Liver (tissue), 9 donors: ENCODE measurements around the gene DHRS3. TPM values are rescaled to one million over a fixed set of nuclear protein-coding genes. Genes with fewer than 3 reads are reported as not detected.

Source experiments
- DNase-seq: peaks from one replicate; pipeline ENCODE4 v3.0.0-alpha.2; 2017; ENCODE audit warnings: low spot score
- H3K27ac ChIP-seq, 2 donors: one replicate each; pipeline ENCODE4 v1.7.0; 2013; ENCODE audit warnings: inconsistent platforms in 2 of 2, low read length in 2 of 2, control low read depth in 1 of 2, low read depth in 1 of 2, mild to moderate bottlenecking in 1 of 2
- H3K27me3 ChIP-seq, 4 donors: one replicate each; pipeline versions ENCODE4 v1.6.1 to v1.7.0; 2013; ENCODE audit warnings: low read length in 3 of 4, inconsistent platforms in 1 of 4, mild to moderate bottlenecking in 1 of 4, moderate library complexity in 1 of 4; ENCODE audit not compliant: control insufficient read depth in 4 of 4, insufficient read depth in 4 of 4
- H3K36me3 ChIP-seq, 4 donors: one replicate each; pipeline versions ENCODE4 v1.6.1 to v1.7.0; 2013; ENCODE audit warnings: low read length in 3 of 4, mild to moderate bottlenecking in 3 of 4, low read depth in 1 of 4, moderate library complexity in 1 of 4; ENCODE audit not compliant: control insufficient read depth in 4 of 4, insufficient read depth in 3 of 4
- H3K4me1 ChIP-seq, 4 donors: one replicate each; pipeline versions ENCODE4 v1.6.1 to v1.7.0; 2013; ENCODE audit warnings: low read length in 3 of 4, mild to moderate bottlenecking in 3 of 4, moderate library complexity in 1 of 4; ENCODE audit not compliant: control insufficient read depth in 4 of 4, insufficient read depth in 4 of 4
- H3K4me3 ChIP-seq, 3 donors: one replicate each; pipeline versions ENCODE4 v1.6.1 to v1.7.0; 2013; ENCODE audit warnings: low read length in 3 of 3, control low read depth in 1 of 3, low read depth in 1 of 3, mild to moderate bottlenecking in 1 of 3
- H3K9ac ChIP-seq, 2 donors: one replicate each; pipeline ENCODE4 v1.7.0; 2013; ENCODE audit warnings: low read length in 2 of 2, mild to moderate bottlenecking in 2 of 2, moderate library complexity in 2 of 2, control low read depth in 1 of 2, low read depth in 1 of 2
- H3K9me3 ChIP-seq, 4 donors: one replicate each; pipeline versions ENCODE4 v1.6.1 to v1.7.0; 2013; ENCODE audit warnings: low read length in 3 of 4; ENCODE audit not compliant: control insufficient read depth in 4 of 4
- EGR1 ChIP-seq, 2 donors: IDR thresholded peaks; 2 replicates each; pipeline ENCODE4 v1.6.1; 2016 to 2018; ENCODE audit warnings: antibody characterized with exemption in 2 of 2, low read depth in 2 of 2
- HNF4A ChIP-seq, 2 donors: conservative IDR thresholded peaks; 2 replicates each; pipeline ENCODE4 v1.6.1; 2016; ENCODE audit warnings: antibody characterized with exemption in 2 of 2, mild to moderate bottlenecking in 2 of 2
- HNF4G ChIP-seq: IDR thresholded peaks from 2 replicates; pipeline ENCODE4 v1.6.1; 2016; ENCODE audit warnings: antibody characterized with exemption
- JUND ChIP-seq, 2 donors: IDR thresholded peaks; 2 replicates each; pipeline ENCODE4 v1.6.1; 2016; ENCODE audit warnings: antibody characterized with exemption in 2 of 2
- MAX ChIP-seq: IDR thresholded peaks from 2 replicates; pipeline ENCODE4 v1.6.1; 2016; ENCODE audit warnings: antibody characterized with exemption
- NR2F2 ChIP-seq: IDR thresholded peaks from 2 replicates; pipeline ENCODE4 v1.6.1; 2016; ENCODE audit warnings: antibody characterized with exemption
- RAD21 ChIP-seq, 2 donors: IDR thresholded peaks; 2 replicates each; pipeline ENCODE4 v1.6.1; 2016; ENCODE audit warnings: antibody characterized with exemption in 2 of 2, mild to moderate bottlenecking in 2 of 2
- RXRA ChIP-seq, 2 donors: IDR thresholded peaks; 2 replicates each; pipeline ENCODE4 v1.6.1; 2017 to 2018; ENCODE audit warnings: antibody characterized with exemption in 2 of 2, mild to moderate bottlenecking in 1 of 2
- SP1 ChIP-seq: IDR thresholded peaks from 2 replicates; pipeline ENCODE4 v1.6.1; 2018; ENCODE audit warnings: antibody characterized with exemption, mild to moderate bottlenecking
- TAF1 ChIP-seq: conservative IDR thresholded peaks from 2 replicates; pipeline ENCODE4 v1.6.1; 2016; ENCODE audit warnings: antibody characterized with exemption, mild to moderate bottlenecking
- YY1 ChIP-seq: IDR thresholded peaks from 2 replicates; pipeline ENCODE4 v1.6.1; 2016; ENCODE audit warnings: antibody characterized with exemption, mild to moderate bottlenecking
- WGBS: extraction: QIAGEN DNeasy Blood & Tissue Kit; methylation state at CpG from one replicate; pipeline ENCODE4 v1.1.7; 2013; 5-methylcytosine and 5-hydroxymethylcytosine counted together
- polyA plus RNA-seq, 2 donors: library from polyadenylated mRNA; stranded (reverse) in 1 of 2; unstranded in 1 of 2; fragments of 200-250 nt in 1 of 2; fragments of >200 nt in 1 of 2; fragmentation: Nextera tagmentation in 1 of 2; extraction: Ambion mirVana in 1 of 2; gene quantifications; one replicate each; pipeline versions ENCODE4 v1.2.1 to v1.2.3, GENCODE V29; 2013 to 2015
- total RNA-seq, 2 donors: library from RNA; depleted of rRNA; stranded (reverse); fragments of >200 nt; gene quantifications; one replicate each; pipeline ENCODE4 v1.2.3, GENCODE V29; 2014
- donor health status: healthy.
- donor health status: healthy.
- donor health status: healthy.
- donor health status: healthy.
- donor health status: healthy.

The DHRS3 gene
- total and polyA plus RNA-seq, 4 donors: 62.6 to 185 (median 158) TPM

- no peak for DNase-seq
- Histone ChIP-seq H3K4me1 (peaks cover 9 to 22% (median 13%) of the 10 kb centered on the region in 4 donors), H3K27me3 (no peaks in the 10 kb centered on the region), H3K4me3 (no peak overlapping the region), H3K9me3 (no peaks in the 10 kb centered on the region), H3K9ac (no peak overlapping the region), H3K36me3 (peaks cover 0 to 2% (median 0%) of the 10 kb centered on the region in 4 donors), H3K27ac (no peak overlapping the region)
- 94% methylated on average over 3 of the region's 3 CpGs for WGBS
- TF ChIP-seq JUND (IDR thresholded peaks at IDR 0.05): no peak
- TF ChIP-seq RXRA (IDR thresholded peaks at IDR 0.05): no peak
- no peak for TF ChIP-seq YY1
- TF ChIP-seq HNF4A (conservative IDR thresholded peaks at IDR 0.05): peak in 1 of 2 donors; percentile 11
These were observed 80.0 kb downstream of the DHRS3 start for GRCh38 chr1:12537906-12538461.

GRCh38 chr1:12537294-12537693 lies 80.7 kb downstream of the DHRS3 start:
- Histone ChIP-seq H3K4me3 (no peak overlapping the region), H3K4me1 (peaks cover 10 to 22% (median 14%) of the 10 kb centered on the region in 4 donors), H3K9me3 (no peaks in the 10 kb centered on the region), H3K27me3 (no peaks in the 10 kb centered on the region), H3K36me3 (peaks cover 0 to 2% (median 0%) of the 10 kb centered on the region in 4 donors), H3K27ac (no peak overlapping the region), H3K9ac (no peak overlapping the region)
- WGBS: 96% methylated on average over 4 of the region's 4 CpGs
- TF ChIP-seq HNF4G (no peak), MAX (no peak)
- no peak for DNase-seq

- TF ChIP-seq HNF4A (conservative IDR thresholded peaks at IDR 0.05): no peak
- TF ChIP-seq RAD21 (IDR thresholded peaks at IDR 0.05): no peak
- no peak for TF ChIP-seq NR2F2
- no peak for TF ChIP-seq EGR1 (IDR thresholded peaks at IDR 0.05; ENCODE audit: low read depth in 2 of 2)
- no peak for TF ChIP-seq SP1
- no peak for TF ChIP-seq TAF1
- no peak for TF ChIP-seq RXRA (IDR thresholded peaks at IDR 0.05)
- no peak for TF ChIP-seq HNF4G
- Histone ChIP-seq H3K4me1 (peaks cover 5 to 15% (median 14%) of the 10 kb centered on the region in 4 donors), H3K9me3 (no peaks in the 10 kb centered on the region), H3K36me3 (peaks cover 0 to 2% (median 0%) of the 10 kb centered on the region in 4 donors), H3K9ac (no peak overlapping the region), H3K4me3 (no peak overlapping the region), H3K27me3 (no peaks in the 10 kb centered on the region), H3K27ac (no peak overlapping the region)
- no peak for DNase-seq
- 92% methylated on average over 1 of the region's 1 CpG for WGBS
These were observed 81.9 kb downstream of the DHRS3 start for GRCh38 chr1:12536023-12536639.

GRCh38 chr1:12532405-12533315 lies 85.3 kb downstream of the DHRS3 start:
- H3K36me3 ChIP-seq: peaks cover 0 to 2% (median 0%) of the 10 kb centered on the region in 4 donors
- H3K4me3 ChIP-seq: no peak overlapping the region
- H3K9ac ChIP-seq: no peak overlapping the region
- TF ChIP-seq HNF4G: peak; percentile 51
- TF ChIP-seq RXRA (IDR thresholded peaks at IDR 0.05): peak in 1 of 2 donors; percentile 41
- no peak for TF ChIP-seq SP1
- no peak for TF ChIP-seq NR2F2
- TF ChIP-seq HNF4A (conservative IDR thresholded peaks at IDR 0.05): peak; percentile 68 to 91
- no peak for TF ChIP-seq EGR1 (IDR thresholded peaks at IDR 0.05; ENCODE audit: low read depth in 2 of 2)
- no peak for DNase-seq
- no peaks in the 10 kb centered on the region for H3K9me3 ChIP-seq
- H3K4me1 ChIP-seq: peaks cover 10 to 30% (median 16%) of the 10 kb centered on the region in 4 donors
- no peaks in the 10 kb centered on the region for H3K27me3 ChIP-seq
- H3K27ac ChIP-seq: no peak overlapping the region
- WGBS: 85% methylated on average over 19 of the region's 19 CpGs
